PC-9 (cell line): ENCODE measurements around the gene MAMDC4. TPM values are rescaled to one million over a fixed set of nuclear protein-coding genes. Genes with fewer than 3 reads are reported as not detected.

ENCODE experiments used
- BruUV-seq: library from RNA; stranded (reverse); fragments of 400-500 nt; replicated peaks from 2 replicates; lab custom pipeline; 2021; lab: Mats Ljungman, UMichigan
- CTCF ChIA-PET: fragments of 300-600 bp; sonication (Branson Sonifier 250); formaldehyde crosslinking; loops from one replicate; lab custom pipeline; 2022; ENCODE audit warnings: antibody characterized with exemption; lab: Charles Lee
- POLR2A ChIA-PET: fragments of 300-600 bp; sonication (Branson Sonifier 250); formaldehyde crosslinking; loops from one replicate; lab custom pipeline; 2022; ENCODE audit warnings: antibody characterized with exemption; ENCODE audit not compliant: unreplicated experiment; lab: Charles Lee
- DNase-seq, 2 experiments: peaks; one replicate each; pipeline versions ENCODE4 v3.0.0 to v3.0.0-alpha.2; 2015 to 2022; ENCODE audit warnings: mixed read lengths in 1 of 2
- H2AFZ ChIP-seq: fragments of 200-600 bp; sonication (generic); 2 replicates; pipeline ENCODE4 v1.8.1; 2017; ENCODE audit warnings: antibody characterized with exemption
- H3F3A ChIP-seq: fragments of 200-600 bp; sonication (generic); 2 replicates; pipeline ENCODE4 v1.8.1; 2017; ENCODE audit warnings: antibody characterized with exemption, mild to moderate bottlenecking, low read depth; ENCODE audit not compliant: insufficient read depth
- H3K27ac ChIP-seq: fragments of 200-600 bp; sonication (generic); 2 replicates; pipeline ENCODE4 v1.6.1; 2016; ENCODE audit warnings: mixed run types
- H3K27me3 ChIP-seq: fragments of 200-600 bp; sonication (generic); 2 replicates; pipeline ENCODE4 v1.6.1; 2016; ENCODE audit warnings: low read depth, mixed run types; ENCODE audit not compliant: insufficient read depth
- H3K36me3 ChIP-seq: fragments of 200-600 bp; sonication (generic); 2 replicates; pipeline ENCODE4 v1.6.1; 2016; ENCODE audit warnings: low read depth, mixed run types
- H3K4me1 ChIP-seq: fragments of 200-600 bp; sonication (generic); replicated peaks from 2 replicates; pipeline ENCODE4 v1.6.1; 2016; ENCODE audit warnings: mixed run types; ENCODE audit not compliant: insufficient read depth
- H3K4me2 ChIP-seq: fragments of 200-600 bp; sonication (generic); 2 replicates; pipeline ENCODE4 v1.6.1; 2017; ENCODE audit warnings: mixed run types
- H3K4me3 ChIP-seq: fragments of 200-600 bp; sonication (generic); 2 replicates; pipeline ENCODE4 v1.6.1; 2016; ENCODE audit warnings: mixed run types
- H3K79me2 ChIP-seq: fragments of 200-600 bp; sonication (generic); 2 replicates; pipeline ENCODE4 v1.6.1; 2017; ENCODE audit warnings: low read depth, mixed run types
- H3K9me2 ChIP-seq: fragments of 200-600 bp; sonication (generic); 2 replicates; pipeline ENCODE4 v1.8.1; 2017; ENCODE audit warnings: mild to moderate bottlenecking; ENCODE audit not compliant: insufficient read depth
- H3K9me3 ChIP-seq: fragments of 200-600 bp; sonication (generic); 2 replicates; pipeline ENCODE4 v1.8.1; 2016; ENCODE audit warnings: low read depth; ENCODE audit not compliant: insufficient read depth
- H4K20me1 ChIP-seq: fragments of 200-600 bp; sonication (generic); 2 replicates; pipeline ENCODE4 v1.8.1; 2017; ENCODE audit not compliant: insufficient read depth
- EZH2 ChIP-seq: fragments of 200-600 bp; sonication (generic); IDR thresholded peaks from 2 replicates; pipeline ENCODE4 v1.8.0; 2017; ENCODE audit warnings: antibody characterized with exemption, low read depth
- intact Hi-C: fragments of 100-400 bp; cut with micrococcal nuclease; formaldehyde crosslinking; loops from one replicate; pipeline ENCODE4 v1.10.0; 2022; ENCODE audit not compliant: unreplicated experiment
- total RNA-seq: library from RNA; stranded (reverse); gene quantifications from 2 replicates; pipeline ENCODE4 v1.2.3, GENCODE V29; 2021
- TF ChIP-seq, protein P1 (sequence below): fragments of 200-600 bp; sonication (generic); conservative IDR thresholded peaks from 2 replicates; pipeline ENCODE4 v1.6.1; 2017; ENCODE audit warnings: mixed run types, antibody characterized with exemption, mild to moderate bottlenecking, moderate library complexity

Gene MAMDC4
- total RNA-seq, 1 experiment from 2014 or later, result 9.2 TPM

GRCh38 chr9:136804509-136805206 is 47.5 kb upstream of the MAMDC4 start:
- H3K27ac ChIP-seq, result no peak overlapping the region
- peak in 1 of 2 experiments; percentile 34 for DNase-seq
- no peaks in the 10 kb centered on the region for H3K9me3 ChIP-seq
- intact Hi-C loops, result no loop called here
- peaks cover 20% of the 10 kb centered on the region for H3F3A ChIP-seq
- no peaks in the 10 kb centered on the region for H3K27me3 ChIP-seq
- H3K9me2 ChIP-seq, result no peaks in the 10 kb centered on the region
- no peak overlapping the region for H3K4me2 ChIP-seq
- H3K4me1 ChIP-seq, result peaks cover 34% of the 10 kb centered on the region
- H3K79me2 ChIP-seq, result peaks cover 15% of the 10 kb centered on the region
- CTCF ChIA-PET, result interaction anchor here (0.6 kb wide), 2 partner anchors 74 to 75 kb away, joined by 5 to 13 read pairs; no protein-coding TSS in a partner anchor
- no TSS peak for BruUV-seq
- 0 out of 2 replicates have a peak, but pooled peaks cover under 1% of the 10 kb centered on the region for H3K36me3 ChIP-seq
- no peak overlapping the region for H3K4me3 ChIP-seq
- H4K20me1 ChIP-seq, result peaks cover 3% of the 10 kb centered on the region; the same call in 1 of the 2 replicates
- no peak overlapping the region for H2AFZ ChIP-seq
- POLR2A ChIA-PET, result no interaction called here
- TF ChIP-seq EZH2, result no peak
- TF ChIP-seq, protein P1, sequence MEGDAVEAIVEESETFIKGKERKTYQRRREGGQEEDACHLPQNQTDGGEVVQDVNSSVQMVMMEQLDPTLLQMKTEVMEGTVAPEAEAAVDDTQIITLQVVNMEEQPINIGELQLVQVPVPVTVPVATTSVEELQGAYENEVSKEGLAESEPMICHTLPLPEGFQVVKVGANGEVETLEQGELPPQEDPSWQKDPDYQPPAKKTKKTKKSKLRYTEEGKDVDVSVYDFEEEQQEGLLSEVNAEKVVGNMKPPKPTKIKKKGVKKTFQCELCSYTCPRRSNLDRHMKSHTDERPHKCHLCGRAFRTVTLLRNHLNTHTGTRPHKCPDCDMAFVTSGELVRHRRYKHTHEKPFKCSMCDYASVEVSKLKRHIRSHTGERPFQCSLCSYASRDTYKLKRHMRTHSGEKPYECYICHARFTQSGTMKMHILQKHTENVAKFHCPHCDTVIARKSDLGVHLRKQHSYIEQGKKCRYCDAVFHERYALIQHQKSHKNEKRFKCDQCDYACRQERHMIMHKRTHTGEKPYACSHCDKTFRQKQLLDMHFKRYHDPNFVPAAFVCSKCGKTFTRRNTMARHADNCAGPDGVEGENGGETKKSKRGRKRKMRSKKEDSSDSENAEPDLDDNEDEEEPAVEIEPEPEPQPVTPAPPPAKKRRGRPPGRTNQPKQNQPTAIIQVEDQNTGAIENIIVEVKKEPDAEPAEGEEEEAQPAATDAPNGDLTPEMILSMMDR, result no peak

- Histone ChIP-seq H3K4me3 (no peak overlapping the region), H3F3A (peaks cover 19% of the 10 kb centered on the region), H3K4me1 (peaks cover 32% of the 10 kb centered on the region), H3K27me3 (no peaks in the 10 kb centered on the region), H3K79me2 (peaks cover 21% of the 10 kb centered on the region), H3K36me3 (peaks cover 5% of the 10 kb centered on the region; the same call in 1 of the 2 replicates), H3K9me3 (no peaks in the 10 kb centered on the region), H2AFZ (no peak overlapping the region), H3K9me2 (no peaks in the 10 kb centered on the region), H3K4me2 (no peak overlapping the region), H3K27ac (no peak overlapping the region), H4K20me1 (peaks cover 9% of the 10 kb centered on the region; the same call in 1 of the 2 replicates)
- ChIA-PET CTCF (interaction anchor here (0.6 kb wide), 1 partner anchor 75 kb away, joined by 13 read pairs; no protein-coding TSS in a partner anchor), POLR2A (no interaction called here)
- TF ChIP-seq, protein P1, result no peak
- TF ChIP-seq EZH2, result no peak
- no peak for DNase-seq
- no TSS peak for BruUV-seq
- intact Hi-C loops, result no loop called here
Observed at GRCh38 chr9:136805207-136805740, 46.9 kb upstream of the MAMDC4 start.

DNA sequence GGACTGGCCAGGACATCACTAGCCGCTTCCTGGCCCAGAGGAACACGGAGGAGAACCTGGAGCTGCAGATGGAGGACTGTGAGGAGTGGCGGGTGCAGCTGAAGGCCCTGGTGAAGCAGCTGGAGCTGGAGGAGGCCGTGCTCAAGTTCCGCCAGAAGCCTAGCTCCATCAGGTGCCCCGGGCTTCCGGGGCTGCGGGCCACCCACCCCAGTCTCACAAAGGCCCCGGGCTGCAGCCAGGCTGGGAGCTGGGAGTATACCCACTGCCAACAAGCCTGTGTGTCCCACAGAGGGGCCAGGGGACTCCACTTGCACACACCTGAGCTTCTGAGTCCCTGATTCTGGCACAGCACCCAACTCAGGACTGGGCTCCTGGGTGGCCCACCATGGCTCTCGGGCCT is 46.1 kb upstream of the MAMDC4 start:
- Histone ChIP-seq H3K4me3 (no peak overlapping the region), H3K4me1 (peaks cover 25% of the 10 kb centered on the region), H3K36me3 (peaks cover 5% of the 10 kb centered on the region; the same call in 1 of the 2 replicates), H3K79me2 (peaks cover 29% of the 10 kb centered on the region), H3K27me3 (no peaks in the 10 kb centered on the region), H3K27ac (no peak overlapping the region), H2AFZ (no peak overlapping the region), H3K9me2 (no peaks in the 10 kb centered on the region), H3K4me2 (peak overlapping the region; percentile 97), H3F3A (peaks cover 12% of the 10 kb centered on the region), H4K20me1 (peaks cover 10% of the 10 kb centered on the region; the same call in 1 of the 2 replicates), H3K9me3 (no peaks in the 10 kb centered on the region)
- no peak for DNase-seq
- intact Hi-C loops, result no loop called here
- CTCF ChIA-PET, result no interaction called here
- POLR2A ChIA-PET, result interaction anchor here (0.6 kb wide), 1 partner anchor 131 kb away, joined by 4 read pairs; no protein-coding TSS in a partner anchor
- TF ChIP-seq, protein P1, result no peak
- TF ChIP-seq EZH2, result no peak
- BruUV-seq, result no TSS peak
